Body of pancreas (tissue), 4 donors: ENCODE data around the gene HPRT1. TPM values are rescaled to one million over a fixed set of nuclear protein-coding genes. Genes with fewer than 3 reads are reported as not detected.

Source experiments
- ATAC-seq: fragments of 150-250 bp; one replicate; pipeline ENCODE4 v1.9.1; 2016
- DNase-seq, 4 donors: peaks; one replicate each; pipeline ENCODE4 v3.0.0-alpha.2; 2019
- H3K27ac ChIP-seq, 4 donors: fragments of 200-600 bp; sonication (generic); 1 replicate in 3 of 4; 2 replicates in 1 of 4; pipeline versions ENCODE4 v1.5.1 to v1.6.1; 2016 to 2019; ENCODE audit warnings: mild to moderate bottlenecking in 1 of 4, mixed read lengths in 1 of 4, moderate library complexity in 1 of 4
- H3K27me3 ChIP-seq, 2 donors: fragments of 200-600 bp; sonication (generic); one replicate each; pipeline ENCODE4 v1.6.0; 2016; ENCODE audit warnings: mild to moderate bottlenecking in 1 of 2
- H3K36me3 ChIP-seq, 2 donors: fragments of 200-600 bp; sonication (generic); replicated peaks in 1 of 2; 2 replicates each; pipeline ENCODE4 v1.5.1; 2016; ENCODE audit warnings: low read depth in 2 of 2; ENCODE audit not compliant: insufficient read depth in 1 of 2
- H3K4me1 ChIP-seq: fragments of 200-600 bp; sonication (generic); one replicate; pipeline ENCODE4 v1.6.0; 2016
- H3K4me3 ChIP-seq, 2 donors: fragments of 200-600 bp; sonication (generic); 1 replicate in 1 of 2; 2 replicates in 1 of 2; pipeline ENCODE4 v1.5.1; 2016 to 2019
- H3K9me3 ChIP-seq, 3 donors: fragments of 200-600 bp; sonication (generic); 1 replicate in 2 of 3; 2 replicates in 1 of 3; pipeline ENCODE4 v1.5.1; 2016
- POLR2A ChIP-seq, 3 donors: fragments of 450-650 bp; IDR thresholded peaks; one replicate each; pipeline ENCODE4 v1.6.1; 2016; ENCODE audit warnings: antibody characterized with exemption in 3 of 3, mild to moderate bottlenecking in 2 of 3
- WGBS, 2 donors: methylation state at CpG; one replicate each; pipeline ENCODE4 v1.1.5; 2017; 5-methylcytosine and 5-hydroxymethylcytosine counted together
- intact Hi-C: fragments of 100-400 bp; cut with DNase I; formaldehyde crosslinking; loops from one replicate; pipeline ENCODE4 v1.15.1; 2023
- microRNA counts, 2 donors: library from miRNA; unstranded; fragments of <30 nt; microRNA quantifications; one replicate each; lab custom pipeline; 2017
- microRNA-seq, 2 donors: library from miRNA; unstranded; fragments of <30 nt; microRNA quantifications; one replicate each; pipeline ENCODE4, GENCODE V29; 2016; ENCODE audit warnings: borderline number of aligned reads in 2 of 2, borderline replicate concordance in 2 of 2
- small RNA-seq: library from RNA; depleted of rRNA; stranded (forward); fragments of <200 nt; gene quantifications from one replicate; pipeline ENCODE3, GENCODE V24; 2016
- total RNA-seq, 2 donors: library from RNA; depleted of rRNA; stranded (reverse); fragments of >200 nt; gene quantifications; one replicate each; pipeline ENCODE4 v1.1.0, GENCODE V29; 2016
- TF ChIP-seq, protein P1 (sequence below), 7 experiments: fragments of 450-650 bp in 4 of 7; fragments of 200-600 bp in 3 of 7; sonication (generic) in 3 of 7; IDR thresholded peaks; one replicate each; pipeline ENCODE4 v1.5.1; 2016 to 2019; ENCODE audit warnings: antibody characterized with exemption in 7 of 7

The HPRT1 gene
- total RNA-seq, 2 donors from 2014 or later: 15.8 to 18.7 TPM

DNA sequence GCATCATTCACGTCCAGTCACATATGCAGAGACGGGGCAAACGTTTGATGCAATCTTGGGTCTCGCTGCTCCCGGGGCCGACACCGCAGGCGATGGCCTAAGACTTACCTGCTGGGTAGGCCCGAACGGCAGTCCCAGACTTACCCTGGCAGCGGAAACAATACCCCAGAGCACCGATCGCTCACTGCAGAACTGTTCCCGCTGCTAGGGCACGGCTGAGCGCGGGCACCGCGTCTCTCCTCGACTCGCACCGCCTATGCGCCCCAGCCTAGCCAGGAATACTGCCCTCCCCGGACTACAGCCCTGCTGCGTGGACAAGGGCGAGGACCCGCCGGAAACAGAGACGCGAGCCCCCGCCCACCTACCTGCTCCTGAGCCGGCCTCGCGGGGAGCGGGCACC, 86.2 kb downstream of the HPRT1 start:
- Histone ChIP-seq H3K36me3 (no peaks in the 10 kb centered on the region), H3K27ac (no peak overlapping the region), H3K9me3 (no peaks in the 10 kb centered on the region), H3K27me3 (peaks cover 0 to 5% of the 10 kb centered on the region in 2 donors), H3K4me1 (peaks cover 16% of the 10 kb centered on the region), H3K4me3 (no peak overlapping the region)
- DNase-seq (no peak), ATAC-seq (no peak)
- WGBS, 2 donors: 80 to 89% methylated on average over 4 to 30 of the region's 35 CpGs
- TF ChIP-seq POLR2A (IDR thresholded peaks at IDR 0.05): no peak
- TF ChIP-seq, protein P1, sequence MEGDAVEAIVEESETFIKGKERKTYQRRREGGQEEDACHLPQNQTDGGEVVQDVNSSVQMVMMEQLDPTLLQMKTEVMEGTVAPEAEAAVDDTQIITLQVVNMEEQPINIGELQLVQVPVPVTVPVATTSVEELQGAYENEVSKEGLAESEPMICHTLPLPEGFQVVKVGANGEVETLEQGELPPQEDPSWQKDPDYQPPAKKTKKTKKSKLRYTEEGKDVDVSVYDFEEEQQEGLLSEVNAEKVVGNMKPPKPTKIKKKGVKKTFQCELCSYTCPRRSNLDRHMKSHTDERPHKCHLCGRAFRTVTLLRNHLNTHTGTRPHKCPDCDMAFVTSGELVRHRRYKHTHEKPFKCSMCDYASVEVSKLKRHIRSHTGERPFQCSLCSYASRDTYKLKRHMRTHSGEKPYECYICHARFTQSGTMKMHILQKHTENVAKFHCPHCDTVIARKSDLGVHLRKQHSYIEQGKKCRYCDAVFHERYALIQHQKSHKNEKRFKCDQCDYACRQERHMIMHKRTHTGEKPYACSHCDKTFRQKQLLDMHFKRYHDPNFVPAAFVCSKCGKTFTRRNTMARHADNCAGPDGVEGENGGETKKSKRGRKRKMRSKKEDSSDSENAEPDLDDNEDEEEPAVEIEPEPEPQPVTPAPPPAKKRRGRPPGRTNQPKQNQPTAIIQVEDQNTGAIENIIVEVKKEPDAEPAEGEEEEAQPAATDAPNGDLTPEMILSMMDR (IDR thresholded peaks at IDR 0.05): no peak
- intact Hi-C loops: no loop called here

DNA sequence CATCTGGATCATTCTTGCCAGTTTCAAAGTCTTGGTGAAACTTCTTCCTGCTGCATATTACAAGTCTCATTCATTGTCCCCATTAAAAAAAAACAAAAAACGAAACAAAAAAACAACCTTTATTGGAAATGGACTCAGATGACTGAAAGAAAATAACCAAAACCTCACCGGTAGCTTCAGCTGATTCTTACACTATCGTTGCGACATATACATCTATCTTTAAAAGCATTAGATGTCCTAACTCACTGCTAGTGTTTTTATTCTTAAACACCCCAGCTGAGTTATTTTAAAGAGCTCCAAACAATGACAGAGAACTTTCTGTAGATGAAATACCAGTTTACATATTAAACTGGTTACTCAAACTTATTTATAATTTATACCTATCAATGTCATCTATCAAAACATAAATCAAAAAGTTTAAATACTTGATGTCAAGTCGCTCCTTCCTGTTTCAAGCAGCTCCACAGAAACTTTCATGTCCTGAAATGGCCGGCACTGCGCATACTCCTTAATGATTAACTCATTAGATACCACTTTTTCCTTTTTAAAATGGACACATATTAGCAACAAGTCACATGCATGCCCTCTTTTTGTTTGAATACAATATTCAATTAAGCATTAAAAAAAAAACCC, 87.2 kb downstream of the HPRT1 start:
- ATAC-seq: no peak
- 50 to 63% methylated on average over 7 of the region's 7 CpGs for WGBS, 2 donors
- H3K27me3 ChIP-seq: peaks cover 0 to 5% of the 10 kb centered on the region in 2 donors
- no peaks in the 10 kb centered on the region for H3K36me3 ChIP-seq
- no peak overlapping the region for H3K4me3 ChIP-seq
- no peak for DNase-seq
- no peak overlapping the region for H3K27ac ChIP-seq
- intact Hi-C loops: no loop called here
- peaks cover 16% of the 10 kb centered on the region for H3K4me1 ChIP-seq
- TF ChIP-seq POLR2A (IDR thresholded peaks at IDR 0.05): no peak
- TF ChIP-seq, protein P1 (IDR thresholded peaks at IDR 0.05): no peak
- no peaks in the 10 kb centered on the region for H3K9me3 ChIP-seq

DNA sequence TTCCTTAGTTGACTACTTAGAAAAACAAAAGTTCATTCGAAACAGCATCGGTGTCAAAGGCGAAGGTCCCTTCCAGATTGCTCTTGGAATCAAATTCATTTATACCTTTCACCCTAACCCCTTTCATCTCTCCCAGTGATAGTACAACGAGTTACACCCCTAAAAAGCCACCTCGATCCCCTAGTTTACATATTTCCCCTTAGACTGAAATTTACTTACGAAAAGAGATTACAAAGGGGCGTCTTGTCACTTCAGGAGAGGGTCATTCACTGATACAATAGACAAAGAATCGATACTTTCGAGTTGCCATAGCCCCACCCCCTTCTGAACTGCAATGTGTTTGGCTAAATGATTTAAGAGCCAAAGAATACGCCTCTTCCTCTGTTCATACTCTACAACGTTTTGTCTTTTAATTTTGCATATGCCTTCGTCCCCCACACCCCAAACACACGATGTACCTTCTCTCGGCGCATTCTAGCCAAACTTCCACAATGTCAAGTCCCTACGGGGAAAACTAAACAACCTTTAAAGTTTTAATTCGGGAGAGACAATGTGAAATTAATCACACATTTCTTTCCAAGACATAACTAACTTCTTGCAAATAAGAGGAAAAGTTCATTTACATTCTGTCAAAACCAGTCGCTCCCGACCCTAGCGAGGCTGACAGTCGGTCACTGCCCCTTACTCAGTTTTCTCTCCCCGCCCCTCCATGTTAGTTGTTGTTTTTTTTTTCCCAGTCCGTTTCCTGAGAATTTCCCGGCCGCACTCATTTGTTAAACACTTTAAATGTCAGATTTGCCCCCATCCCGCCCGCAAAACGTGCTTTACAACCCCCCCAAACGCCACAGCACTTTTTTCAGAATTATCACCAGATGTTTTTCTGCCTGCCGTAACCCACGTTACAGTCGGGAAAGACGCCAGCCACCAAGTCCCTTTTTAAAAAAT, 88.6 kb downstream of the HPRT1 start:
- TF ChIP-seq, protein P1 (IDR thresholded peaks at IDR 0.05): no peak
- TF ChIP-seq POLR2A (IDR thresholded peaks at IDR 0.05): no peak
- Histone ChIP-seq H3K4me1 (peaks cover 16% of the 10 kb centered on the region), H3K9me3 (no peaks in the 10 kb centered on the region), H3K4me3 (peak overlapping the region in 1 of 2 donors; percentile 41), H3K27me3 (peaks cover 0 to 5% of the 10 kb centered on the region in 2 donors), H3K36me3 (no peaks in the 10 kb centered on the region), H3K27ac (peak overlapping the region in 2 of 4 donors; percentile 59 to 80)
- intact Hi-C loops: no loop called here
- ATAC-seq (no peak), DNase-seq (no peak)
- 1 to 3% methylated on average over 33 of the region's 33 CpGs for WGBS, 2 donors

MicroRNA genes within 50 kb of the gene (microRNA counts, 767-probe panel; counts per million panel counts)
- microRNA hsa-miR-424-5p (lab: Ali Mortazavi, UCI) (0 to 736 counts per million in 2 donors), microRNA hsa-miR-450a-5p (lab: Ali Mortazavi, UCI) (0 to 736 counts per million in 2 donors), microRNA hsa-miR-450b-3p (lab: Ali Mortazavi, UCI) (0 to 736 counts per million in 2 donors), microRNA hsa-miR-450b-5p (lab: Ali Mortazavi, UCI) (0 to 736 counts per million in 2 donors), microRNA hsa-miR-503 (lab: Ali Mortazavi, UCI) (0 to 736 counts per million in 2 donors), microRNA hsa-miR-542-3p (lab: Ali Mortazavi, UCI) (0 to 736 counts per million in 2 donors), microRNA hsa-miR-542-5p (lab: Ali Mortazavi, UCI) (0 to 736 counts per million in 2 donors)

Small RNA genes within 50 kb of the gene (microRNA-seq; reads per million reads assigned to microRNA genes)
- 2,803 to 3,242 reads per million in 2 donors for gene MIR424
- 1.3 to 3.3 reads per million in 2 donors for gene MIR450A1
- 0.45 to 4.2 reads per million in 2 donors for gene MIR450A2
- gene MIR450B: 0.90 to 2.3 reads per million in 2 donors
- gene MIR503: 15.4 to 26.9 reads per million in 2 donors
- gene MIR542: 9.9 to 20.0 reads per million in 2 donors

Small RNA genes within 50 kb of the gene (small RNA-seq; reads per million reads assigned to genes)
- not detected for gene AC004383.1
- gene MIR450A1: not detected
- gene MIR450A2: not detected
- gene MIR450B: not detected
- gene MIR503: not detected
- gene MIR542: 0.85 reads per million, percentile 27 among the genes with 10 or more reads in this experiment

Other genes with a start within 250 kb of the HPRT1 start
- not detected for gene CCDC160, start 223.0 kb upstream of the HPRT1 start, total RNA-seq
- 10 to 100 TPM in 1 of 2 donors, 1 to 10 TPM in 1; 8.0 to 10.5 TPM for gene PHF6, start 86.9 kb upstream of the HPRT1 start, total RNA-seq
- gene PLAC1, start 198.3 kb downstream of the HPRT1 start, total RNA-seq: not detected